NK-92 treated with Interleukin-12 subunit alpha and Interleukin-12 subunit beta, amount 100 ng/mL, for 24 hours (cell line): ENCODE results near the gene LGI2.
"Not testable (repeated sequence)": the region's sequence is repeated elsewhere in the genome, so short reads cannot be mapped to it uniquely, and the experiment has no call there.

ENCODE experiments used
- DNase-seq: peaks from one replicate; lab custom pipeline; 2025; lab: John Stamatoyannopoulos, UW

LGI2 gene

GRCh38 chr4:25050370-25051078 lies 19.8 kb upstream of the LGI2 start:
- DNase-seq = no peak

- DNase-seq = no peak
These were observed 12.8 kb upstream of the LGI2 start for GRCh38 chr4:25043548-25043947.

GRCh38 chr4:25033526-25033925 lies 2.8 kb upstream of the LGI2 start:
- DNase-seq = no peak

- no peak for DNase-seq
These were observed 1.4 kb upstream of the LGI2 start for GRCh38 chr4:25032126-25032525.

- no peak for DNase-seq
These were observed 403 bp upstream of the LGI2 start for GRCh38 chr4:25031077-25031621.

- no peak for DNase-seq
These were observed 1.1 kb downstream of the LGI2 start for GRCh38 chr4:25029479-25030276.

- DNase-seq = no peak
These were observed 1.9 kb downstream of the LGI2 start for GRCh38 chr4:25028851-25029250.

- DNase-seq = no peak
These were observed 8.0 kb downstream of the LGI2 start for GRCh38 chr4:25022766-25023165.

- no peak for DNase-seq
These were observed 9.5 kb downstream of the LGI2 start for GRCh38 chr4:25021216-25021615.

- peak; percentile 47 for DNase-seq
These were observed 10.5 kb downstream of the LGI2 start for GRCh38 chr4:25020236-25020635.

- no peak for DNase-seq
These were observed 11.2 kb downstream of the LGI2 start for GRCh38 chr4:25019501-25019900.

GRCh38 chr4:25015012-25015411 lies 15.7 kb downstream of the LGI2 start:
- no peak for DNase-seq

- not testable (repeated sequence) for DNase-seq
These were observed 16.1 kb downstream of the LGI2 start for GRCh38 chr4:25014662-25014983.

GRCh38 chr4:25013756-25014661 lies 16.7 kb downstream of the LGI2 start:
- no peak for DNase-seq

- no peak for DNase-seq
These were observed 18.1 kb downstream of the LGI2 start for GRCh38 chr4:25012655-25013054.

- DNase-seq = no peak
These were observed 19.4 kb downstream of the LGI2 start for GRCh38 chr4:25011135-25011866.

GRCh38 chr4:25007598-25007997 lies 23.1 kb downstream of the LGI2 start:
- DNase-seq = no peak

- DNase-seq = no peak
These were observed 28.1 kb downstream of the LGI2 start for GRCh38 chr4:25002681-25003080.

- no peak for DNase-seq
These were observed 29.2 kb downstream of the LGI2 start for GRCh38 chr4:25001509-25001908.

GRCh38 chr4:25000639-25001038 lies 30.1 kb downstream of the LGI2 start:
- DNase-seq = no peak

GRCh38 chr4:24999392-25000089 lies 31.2 kb downstream of the LGI2 start:
- DNase-seq = no peak
